ENCODE data around the gene ATF6. TPM values are rescaled to one million over a fixed set of nuclear protein-coding genes. Genes with fewer than 3 reads are reported as not detected.

Gene ATF6
- total and polyA plus RNA-seq, 2 donors (not counting 1 experiment from before 2014, with no cell fraction given): 25.3 to 27.4 TPM

DNA sequence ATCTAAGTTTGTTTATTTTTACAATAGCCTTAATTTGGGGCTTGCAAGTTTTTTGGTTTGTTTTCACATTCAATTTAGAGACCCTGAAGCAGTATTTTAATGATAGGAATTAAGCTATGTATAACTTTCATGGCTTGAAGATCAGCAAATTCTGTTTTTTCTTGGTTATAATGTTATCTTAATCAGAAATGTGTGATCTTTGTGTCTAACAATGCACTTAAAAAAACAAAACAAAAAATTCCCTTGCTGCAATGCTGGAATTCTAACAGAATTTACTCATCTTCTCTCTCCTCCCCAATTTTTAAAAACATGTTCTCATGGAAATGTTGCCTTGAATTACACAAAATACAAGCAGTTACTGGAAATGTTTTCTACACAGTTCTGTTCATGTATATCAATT lies 144.5 kb downstream of the ATF6 start:
- no peaks in the 10 kb centered on the region for H4K20me1 ChIP-seq (ENCODE audit: control insufficient read depth, extremely low read depth, insufficient read depth, low read length)
- H3K36me3 ChIP-seq (ENCODE audit: control insufficient read depth, insufficient read depth, low read length): no peaks in the 10 kb centered on the region
- no peak overlapping the region for H2AFZ ChIP-seq (ENCODE audit: low read length)
- no peak for TF ChIP-seq EZH2 (IDR thresholded peaks at IDR 0.05; ENCODE audit: low read length, missing control alignments)
- H3K9me3 ChIP-seq (ENCODE audit: control insufficient read depth, insufficient read depth, low read depth, low read length): no peaks in the 10 kb centered on the region
- no peak overlapping the region for H3K9ac ChIP-seq (ENCODE audit: insufficient read depth, low read length)
- H3K79me2 ChIP-seq (ENCODE audit: control insufficient read depth, insufficient read depth, low read length): no peaks in the 10 kb centered on the region
- H3K4me3 ChIP-seq (replicated peaks in 1 of 4; ENCODE audit: control extremely low read depth in 1 of 4, insufficient read depth in 1 of 4, low read depth in 3 of 4, low read length in 4 of 4): no peak overlapping the region
- peaks cover 4% of the 10 kb centered on the region for H3K4me1 ChIP-seq (ENCODE audit: control insufficient read depth, extremely low read depth, insufficient read depth, low read length)
- peak overlapping the region; percentile 46 for H3K4me2 ChIP-seq (ENCODE audit: extremely low read depth, insufficient read depth, low read length)
- no peaks in the 10 kb centered on the region for H3K27me3 ChIP-seq (ENCODE audit: control insufficient read depth, insufficient read depth, low read length)
- DNase-seq (ENCODE audit: low read depth in 2 of 2): peak in 1 of 2 donors; percentile 70
- H3K27ac ChIP-seq (ENCODE audit: insufficient read depth, low read length): no peak overlapping the region

DNA sequence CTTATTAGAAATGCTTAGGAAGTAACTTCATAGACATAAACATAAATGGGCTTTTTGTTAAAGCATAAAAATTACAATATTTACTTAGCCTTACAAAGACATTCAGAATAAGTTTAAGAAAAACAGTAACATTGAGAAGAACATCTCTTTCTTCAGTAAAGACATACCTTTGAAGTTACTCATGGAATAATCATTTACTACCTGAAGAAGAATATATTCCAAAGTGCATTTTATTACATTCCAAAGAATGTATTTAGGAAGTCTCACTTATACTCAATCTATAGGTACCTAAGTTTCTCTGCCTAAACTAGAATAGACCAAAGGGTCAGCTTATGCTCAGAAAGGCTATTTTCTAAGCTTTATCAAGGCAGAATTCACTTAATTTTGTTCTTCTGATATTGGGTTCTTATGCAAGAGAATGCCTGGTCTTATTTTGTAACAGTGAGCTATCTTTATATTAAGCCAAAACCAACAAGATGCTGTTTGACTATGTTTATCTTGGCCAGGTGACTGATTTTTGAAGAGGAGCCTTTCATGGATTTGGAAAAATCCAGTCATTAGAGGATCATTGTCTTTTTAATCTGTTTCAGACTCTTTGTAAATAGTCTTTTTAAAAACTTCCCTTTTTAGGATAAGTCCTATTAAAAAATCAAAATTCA lies 147.5 kb downstream of the ATF6 start:
- Histone ChIP-seq H3K27me3 (ENCODE audit: control insufficient read depth, insufficient read depth, low read length) (no peaks in the 10 kb centered on the region), H3K36me3 (ENCODE audit: control insufficient read depth, insufficient read depth, low read length) (no peaks in the 10 kb centered on the region), H3K79me2 (ENCODE audit: control insufficient read depth, insufficient read depth, low read length) (no peaks in the 10 kb centered on the region), H3K4me2 (ENCODE audit: extremely low read depth, insufficient read depth, low read length) (no peak overlapping the region), H3K4me3 (replicated peaks in 1 of 4; ENCODE audit: control extremely low read depth in 1 of 4, insufficient read depth in 1 of 4, low read depth in 3 of 4, low read length in 4 of 4) (no peak overlapping the region), H3K4me1 (ENCODE audit: control insufficient read depth, extremely low read depth, insufficient read depth, low read length) (peaks cover 4% of the 10 kb centered on the region), H3K9me3 (ENCODE audit: control insufficient read depth, insufficient read depth, low read depth, low read length) (no peaks in the 10 kb centered on the region), H3K9ac (ENCODE audit: insufficient read depth, low read length) (no peak overlapping the region), H3K27ac (ENCODE audit: insufficient read depth, low read length) (no peak overlapping the region), H4K20me1 (ENCODE audit: control insufficient read depth, extremely low read depth, insufficient read depth, low read length) (no peaks in the 10 kb centered on the region), H2AFZ (ENCODE audit: low read length) (no peak overlapping the region)
- DNase-seq (ENCODE audit: low read depth in 2 of 2): peak in 1 of 2 donors; percentile 69
- TF ChIP-seq, protein P1, sequence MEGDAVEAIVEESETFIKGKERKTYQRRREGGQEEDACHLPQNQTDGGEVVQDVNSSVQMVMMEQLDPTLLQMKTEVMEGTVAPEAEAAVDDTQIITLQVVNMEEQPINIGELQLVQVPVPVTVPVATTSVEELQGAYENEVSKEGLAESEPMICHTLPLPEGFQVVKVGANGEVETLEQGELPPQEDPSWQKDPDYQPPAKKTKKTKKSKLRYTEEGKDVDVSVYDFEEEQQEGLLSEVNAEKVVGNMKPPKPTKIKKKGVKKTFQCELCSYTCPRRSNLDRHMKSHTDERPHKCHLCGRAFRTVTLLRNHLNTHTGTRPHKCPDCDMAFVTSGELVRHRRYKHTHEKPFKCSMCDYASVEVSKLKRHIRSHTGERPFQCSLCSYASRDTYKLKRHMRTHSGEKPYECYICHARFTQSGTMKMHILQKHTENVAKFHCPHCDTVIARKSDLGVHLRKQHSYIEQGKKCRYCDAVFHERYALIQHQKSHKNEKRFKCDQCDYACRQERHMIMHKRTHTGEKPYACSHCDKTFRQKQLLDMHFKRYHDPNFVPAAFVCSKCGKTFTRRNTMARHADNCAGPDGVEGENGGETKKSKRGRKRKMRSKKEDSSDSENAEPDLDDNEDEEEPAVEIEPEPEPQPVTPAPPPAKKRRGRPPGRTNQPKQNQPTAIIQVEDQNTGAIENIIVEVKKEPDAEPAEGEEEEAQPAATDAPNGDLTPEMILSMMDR (conservative IDR thresholded peaks at IDR 0.05 in 1 of 2, IDR thresholded peaks at IDR 0.05 in 1 of 2; ENCODE audit: low read depth in 1 of 2, low read length in 2 of 2): no peak
- no peak for TF ChIP-seq EZH2 (IDR thresholded peaks at IDR 0.05; ENCODE audit: low read length, missing control alignments)

DNA sequence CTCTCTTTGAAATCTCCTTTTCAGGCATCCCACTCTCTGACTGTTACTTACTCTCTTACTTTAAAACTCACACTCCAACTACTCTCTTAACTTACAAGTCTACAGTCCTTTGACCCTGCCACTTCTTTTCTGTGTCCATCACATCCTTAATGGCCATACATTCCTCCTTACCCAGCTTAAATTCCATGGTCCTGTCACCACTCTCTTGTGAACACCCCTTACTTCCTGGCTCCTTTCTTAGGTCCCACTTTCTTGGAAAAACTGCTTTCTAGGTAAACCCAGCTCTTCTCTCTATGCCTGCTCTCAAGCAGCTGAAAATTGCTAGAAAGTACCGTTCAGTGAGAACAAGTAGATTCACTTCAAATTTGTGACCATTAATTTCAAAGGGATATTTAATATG lies 148.5 kb downstream of the ATF6 start:
- no peaks in the 10 kb centered on the region for H3K79me2 ChIP-seq (ENCODE audit: control insufficient read depth, insufficient read depth, low read length)
- no peak for DNase-seq (ENCODE audit: low read depth in 2 of 2)
- H2AFZ ChIP-seq (ENCODE audit: low read length): no peak overlapping the region
- TF ChIP-seq, protein P1 (conservative IDR thresholded peaks at IDR 0.05 in 1 of 2, IDR thresholded peaks at IDR 0.05 in 1 of 2; ENCODE audit: low read depth in 1 of 2, low read length in 2 of 2): no peak
- no peak for TF ChIP-seq EZH2 (IDR thresholded peaks at IDR 0.05; ENCODE audit: low read length, missing control alignments)
- H3K9ac ChIP-seq (ENCODE audit: insufficient read depth, low read length): no peak overlapping the region
- H3K4me2 ChIP-seq (ENCODE audit: extremely low read depth, insufficient read depth, low read length): no peak overlapping the region
- H3K4me1 ChIP-seq (ENCODE audit: control insufficient read depth, extremely low read depth, insufficient read depth, low read length): peaks cover 4% of the 10 kb centered on the region
- no peak overlapping the region for H3K4me3 ChIP-seq (replicated peaks in 1 of 4; ENCODE audit: control extremely low read depth in 1 of 4, insufficient read depth in 1 of 4, low read depth in 3 of 4, low read length in 4 of 4)
- H3K27ac ChIP-seq (ENCODE audit: insufficient read depth, low read length): no peak overlapping the region
- H3K27me3 ChIP-seq (ENCODE audit: control insufficient read depth, insufficient read depth, low read length): no peaks in the 10 kb centered on the region
- H3K9me3 ChIP-seq (ENCODE audit: control insufficient read depth, insufficient read depth, low read depth, low read length): no peaks in the 10 kb centered on the region
- H4K20me1 ChIP-seq (ENCODE audit: control insufficient read depth, extremely low read depth, insufficient read depth, low read length): no peaks in the 10 kb centered on the region
- H3K36me3 ChIP-seq (ENCODE audit: control insufficient read depth, insufficient read depth, low read length): no peaks in the 10 kb centered on the region

Data from fibroblast of lung (primary cell).